Measurements from ENCODE around the gene PTPRT. TPM values are rescaled to one million over a fixed set of nuclear protein-coding genes. Genes with fewer than 3 reads are reported as not detected.

The PTPRT gene
- total and polyA plus RNA-seq, 2 of the 13 experiments (the other 11 are each of a cell fraction or from before 2014, with no cell fraction given) = under 0.01 to 0.09 TPM

- Histone ChIP-seq H3K36me3 (replicated peaks in 1 of 2; ENCODE audit: control insufficient read depth in 1 of 2, insufficient read depth in 2 of 2, low read length in 2 of 2) (no peaks in the 10 kb centered on the region), H3K9me3 (ENCODE audit: low read length) (no peaks in the 10 kb centered on the region), H3K27ac (ENCODE audit: extremely low read length, insufficient read depth, low read length) (no peak overlapping the region), H3K4me1 (ENCODE audit: insufficient read depth, low read length) (no peaks in the 10 kb centered on the region), H3K4me2 (ENCODE audit: low read depth, low read length) (no peak overlapping the region), H3K79me2 (ENCODE audit: insufficient read depth, low read length) (no peaks in the 10 kb centered on the region), H4K20me1 (ENCODE audit: insufficient read depth, low read length) (no peaks in the 10 kb centered on the region; the same call in 1 of the 2 replicates), H3K9ac (ENCODE audit: insufficient read depth, low read depth, low read length) (no peak overlapping the region), H3K4me3 (replicated peaks in 1 of 3; ENCODE audit: insufficient read depth in 1 of 3, low read depth in 2 of 3, low read length in 3 of 3) (no peak overlapping the region), H3K27me3 (ENCODE audit: control insufficient read depth in 1 of 2, insufficient read depth in 2 of 2, low read length in 2 of 2) (peaks cover 9 to 53% of the 10 kb centered on the region in 2 experiments; a peak in 3 of 5 replicates), H2AFZ (ENCODE audit: low read length) (no peak overlapping the region)
- FAIRE-seq = peak; percentile 92
- POLR2A ChIA-PET = no interaction called here
- peak; percentile 57 for DNase-seq (ENCODE audit: low spot score)
- peak; percentile 63 for ATAC-seq
- CTCF ChIA-PET (ENCODE audit: low intra/inter-chr PET ratio, low total read pairs) = interaction anchor here (0.9 to 2.6 kb wide), 7 partner anchors 657 to 1490 kb away, joined by 3 to 30 read pairs (median 6); no protein-coding TSS in a partner anchor
- intact Hi-C loops (cut with micrococcal nuclease; ENCODE audit: unreplicated experiment) (no loop called here), in situ Hi-C loops (cut with HindIII; ENCODE audit: extremely low pct_ligation_motif_present, low pct_unique_long_range_greater_than_20kb) (no loop called here)
- no TSS peak for BruUV-seq (replicated peaks)
- 2% methylated on average over 24 of the region's 24 CpGs for WGBS (ENCODE audit: low lambda C conversion rate)
- TF ChIP-seq, protein P1, sequence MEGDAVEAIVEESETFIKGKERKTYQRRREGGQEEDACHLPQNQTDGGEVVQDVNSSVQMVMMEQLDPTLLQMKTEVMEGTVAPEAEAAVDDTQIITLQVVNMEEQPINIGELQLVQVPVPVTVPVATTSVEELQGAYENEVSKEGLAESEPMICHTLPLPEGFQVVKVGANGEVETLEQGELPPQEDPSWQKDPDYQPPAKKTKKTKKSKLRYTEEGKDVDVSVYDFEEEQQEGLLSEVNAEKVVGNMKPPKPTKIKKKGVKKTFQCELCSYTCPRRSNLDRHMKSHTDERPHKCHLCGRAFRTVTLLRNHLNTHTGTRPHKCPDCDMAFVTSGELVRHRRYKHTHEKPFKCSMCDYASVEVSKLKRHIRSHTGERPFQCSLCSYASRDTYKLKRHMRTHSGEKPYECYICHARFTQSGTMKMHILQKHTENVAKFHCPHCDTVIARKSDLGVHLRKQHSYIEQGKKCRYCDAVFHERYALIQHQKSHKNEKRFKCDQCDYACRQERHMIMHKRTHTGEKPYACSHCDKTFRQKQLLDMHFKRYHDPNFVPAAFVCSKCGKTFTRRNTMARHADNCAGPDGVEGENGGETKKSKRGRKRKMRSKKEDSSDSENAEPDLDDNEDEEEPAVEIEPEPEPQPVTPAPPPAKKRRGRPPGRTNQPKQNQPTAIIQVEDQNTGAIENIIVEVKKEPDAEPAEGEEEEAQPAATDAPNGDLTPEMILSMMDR (CRISPR knock-in tag; IDR thresholded peaks at IDR 0.05) = peak; percentile 91
- TF ChIP-seq KDM4B (CRISPR knock-in tag; IDR thresholded peaks at IDR 0.05) = 0 out of 2 replicates have a peak, but pooled peaks have one; percentile 38
- 0 out of 2 replicates have a peak, but pooled peaks have one; percentile 17 for TF ChIP-seq THAP11 (CRISPR knock-in tag; IDR thresholded peaks at IDR 0.05)
- peak; percentile 39; the same call in 1 of the 2 replicates for TF ChIP-seq KDM2A (CRISPR knock-in tag; IDR thresholded peaks at IDR 0.05; ENCODE audit: borderline replicate concordance, low read depth)
- TF ChIP-seq STAG1 (CRISPR knock-in tag; IDR thresholded peaks at IDR 0.05) = peak; percentile 96
- TF ChIP-seq MXD1 (CRISPR knock-in tag; IDR thresholded peaks at IDR 0.05) = no peak
- TF ChIP-seq GABPA (IDR thresholded peaks at IDR 0.05; ENCODE audit: low read depth, low read length) = no peak
- TF ChIP-seq GABPA (CRISPR knock-in tag; IDR thresholded peaks at IDR 0.05; ENCODE audit: low read depth) = no peak
- TF ChIP-seq ZNF296 (CRISPR knock-in tag; conservative IDR thresholded peaks at IDR 0.05) = no peak
- no peak for TF ChIP-seq ZBTB7B (CRISPR knock-in tag; IDR thresholded peaks at IDR 0.05)
- no peak for TF ChIP-seq PREB (CRISPR knock-in tag; IDR thresholded peaks at IDR 0.05)
- TF ChIP-seq, protein P2, sequence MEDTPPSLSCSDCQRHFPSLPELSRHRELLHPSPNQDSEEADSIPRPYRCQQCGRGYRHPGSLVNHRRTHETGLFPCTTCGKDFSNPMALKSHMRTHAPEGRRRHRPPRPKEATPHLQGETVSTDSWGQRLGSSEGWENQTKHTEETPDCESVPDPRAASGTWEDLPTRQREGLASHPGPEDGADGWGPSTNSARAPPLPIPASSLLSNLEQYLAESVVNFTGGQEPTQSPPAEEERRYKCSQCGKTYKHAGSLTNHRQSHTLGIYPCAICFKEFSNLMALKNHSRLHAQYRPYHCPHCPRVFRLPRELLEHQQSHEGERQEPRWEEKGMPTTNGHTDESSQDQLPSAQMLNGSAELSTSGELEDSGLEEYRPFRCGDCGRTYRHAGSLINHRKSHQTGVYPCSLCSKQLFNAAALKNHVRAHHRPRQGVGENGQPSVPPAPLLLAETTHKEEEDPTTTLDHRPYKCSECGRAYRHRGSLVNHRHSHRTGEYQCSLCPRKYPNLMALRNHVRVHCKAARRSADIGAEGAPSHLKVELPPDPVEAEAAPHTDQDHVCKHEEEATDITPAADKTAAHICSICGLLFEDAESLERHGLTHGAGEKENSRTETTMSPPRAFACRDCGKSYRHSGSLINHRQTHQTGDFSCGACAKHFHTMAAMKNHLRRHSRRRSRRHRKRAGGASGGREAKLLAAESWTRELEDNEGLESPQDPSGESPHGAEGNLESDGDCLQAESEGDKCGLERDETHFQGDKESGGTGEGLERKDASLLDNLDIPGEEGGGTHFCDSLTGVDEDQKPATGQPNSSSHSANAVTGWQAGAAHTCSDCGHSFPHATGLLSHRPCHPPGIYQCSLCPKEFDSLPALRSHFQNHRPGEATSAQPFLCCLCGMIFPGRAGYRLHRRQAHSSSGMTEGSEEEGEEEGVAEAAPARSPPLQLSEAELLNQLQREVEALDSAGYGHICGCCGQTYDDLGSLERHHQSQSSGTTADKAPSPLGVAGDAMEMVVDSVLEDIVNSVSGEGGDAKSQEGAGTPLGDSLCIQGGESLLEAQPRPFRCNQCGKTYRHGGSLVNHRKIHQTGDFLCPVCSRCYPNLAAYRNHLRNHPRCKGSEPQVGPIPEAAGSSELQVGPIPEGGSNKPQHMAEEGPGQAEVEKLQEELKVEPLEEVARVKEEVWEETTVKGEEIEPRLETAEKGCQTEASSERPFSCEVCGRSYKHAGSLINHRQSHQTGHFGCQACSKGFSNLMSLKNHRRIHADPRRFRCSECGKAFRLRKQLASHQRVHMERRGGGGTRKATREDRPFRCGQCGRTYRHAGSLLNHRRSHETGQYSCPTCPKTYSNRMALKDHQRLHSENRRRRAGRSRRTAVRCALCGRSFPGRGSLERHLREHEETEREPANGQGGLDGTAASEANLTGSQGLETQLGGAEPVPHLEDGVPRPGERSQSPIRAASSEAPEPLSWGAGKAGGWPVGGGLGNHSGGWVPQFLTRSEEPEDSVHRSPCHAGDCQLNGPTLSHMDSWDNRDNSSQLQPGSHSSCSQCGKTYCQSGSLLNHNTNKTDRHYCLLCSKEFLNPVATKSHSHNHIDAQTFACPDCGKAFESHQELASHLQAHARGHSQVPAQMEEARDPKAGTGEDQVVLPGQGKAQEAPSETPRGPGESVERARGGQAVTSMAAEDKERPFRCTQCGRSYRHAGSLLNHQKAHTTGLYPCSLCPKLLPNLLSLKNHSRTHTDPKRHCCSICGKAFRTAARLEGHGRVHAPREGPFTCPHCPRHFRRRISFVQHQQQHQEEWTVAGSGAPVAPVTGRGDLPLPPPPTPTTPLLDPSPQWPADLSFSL (CRISPR knock-in tag; IDR thresholded peaks at IDR 0.05) = no peak
Observed at GRCh38 chr20:43187476-43188233, 2.1 kb downstream of the PTPRT start.
